ENCODE data around the gene HAGHL.
"Not testable (repeated sequence)": the region's sequence is repeated elsewhere in the genome, so short reads cannot be mapped to it uniquely, and the experiment has no call there.

The HAGHL gene

GRCh38 chr16:736936-737481, 10.1 kb downstream of the HAGHL start:
- FAIRE-seq, result no peak

- FAIRE-seq, result no peak
These were observed 12.9 kb downstream of the HAGHL start for GRCh38 chr16:739560-740458.

GRCh38 chr16:740459-740763, 13.5 kb downstream of the HAGHL start:
- no peak for FAIRE-seq

- no peak for FAIRE-seq
These were observed 14.0 kb downstream of the HAGHL start, which contains the start of gene CIAO3 for GRCh38 chr16:740764-741505. TSS of gene CIAO3 (minus strand) at chr16:740997. CDS start at chr16:740985, 12 bp downstream.

GRCh38 chr16:741986-742629, 15.2 kb downstream of the HAGHL start:
- no peak for FAIRE-seq

GRCh38 chr16:742894-743293, 16.0 kb downstream of the HAGHL start:
- not testable (repeated sequence) for FAIRE-seq

- FAIRE-seq, result no peak
These were observed 17.0 kb downstream of the HAGHL start for GRCh38 chr16:743794-744500.

- FAIRE-seq, result no peak
These were observed 18.8 kb downstream of the HAGHL start for GRCh38 chr16:745739-746138.

GRCh38 chr16:746637-747036, 19.7 kb downstream of the HAGHL start:
- FAIRE-seq, result no peak

GRCh38 chr16:747978-748746, 21.3 kb downstream of the HAGHL start:
- FAIRE-seq, result no peak

GRCh38 chr16:749010-749409, 22.1 kb downstream of the HAGHL start:
- no peak for FAIRE-seq

GRCh38 chr16:750485-750884, 23.6 kb downstream of the HAGHL start:
- FAIRE-seq, result no peak

- FAIRE-seq, result no peak
These were observed 24.5 kb downstream of the HAGHL start for GRCh38 chr16:751152-752006.

- FAIRE-seq, result no peak
These were observed 25.1 kb downstream of the HAGHL start for GRCh38 chr16:752007-752312.

- FAIRE-seq, result not testable (repeated sequence)
These were observed 27.3 kb downstream of the HAGHL start for GRCh38 chr16:754121-754607.

GRCh38 chr16:754656-755055, 27.8 kb downstream of the HAGHL start:
- no peak for FAIRE-seq

GRCh38 chr16:756428-756827, 29.5 kb downstream of the HAGHL start:
- no peak for FAIRE-seq

- FAIRE-seq, result no peak
These were observed 32.4 kb downstream of the HAGHL start for GRCh38 chr16:759110-759910.

- no peak for FAIRE-seq
These were observed 33.2 kb downstream of the HAGHL start for GRCh38 chr16:760065-760464.
